ENCODE results near the gene C12orf54.

GRCh38 chr12:48454667-48455066 lies 27.6 kb upstream of the C12orf54 start:
- TF ChIP-seq CEBPB (IDR thresholded peaks at IDR 0.05) (no peak), TAF1 (IDR thresholded peaks at IDR 0.05; ENCODE audit: low read depth) (no peak), EGR1 (IDR thresholded peaks at IDR 0.05) (no peak), EP300 (IDR thresholded peaks at IDR 0.05; ENCODE audit: borderline replicate concordance) (no peak), RAD21 (IDR thresholded peaks at IDR 0.05; ENCODE audit: low read depth) (peak; percentile 70), ZBTB7A (IDR thresholded peaks at IDR 0.05; ENCODE audit: low read depth) (no peak), CREB1 (IDR thresholded peaks at IDR 0.05; ENCODE audit: low read depth) (no peak), YY1 (IDR thresholded peaks at IDR 0.05; ENCODE audit: low read depth) (no peak)
- TF ChIP-seq, protein P1, sequence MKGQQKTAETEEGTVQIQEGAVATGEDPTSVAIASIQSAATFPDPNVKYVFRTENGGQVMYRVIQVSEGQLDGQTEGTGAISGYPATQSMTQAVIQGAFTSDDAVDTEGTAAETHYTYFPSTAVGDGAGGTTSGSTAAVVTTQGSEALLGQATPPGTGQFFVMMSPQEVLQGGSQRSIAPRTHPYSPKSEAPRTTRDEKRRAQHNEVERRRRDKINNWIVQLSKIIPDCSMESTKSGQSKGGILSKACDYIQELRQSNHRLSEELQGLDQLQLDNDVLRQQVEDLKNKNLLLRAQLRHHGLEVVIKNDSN (IDR thresholded peaks at IDR 0.05), result no peak
- TF ChIP-seq, protein P2, sequence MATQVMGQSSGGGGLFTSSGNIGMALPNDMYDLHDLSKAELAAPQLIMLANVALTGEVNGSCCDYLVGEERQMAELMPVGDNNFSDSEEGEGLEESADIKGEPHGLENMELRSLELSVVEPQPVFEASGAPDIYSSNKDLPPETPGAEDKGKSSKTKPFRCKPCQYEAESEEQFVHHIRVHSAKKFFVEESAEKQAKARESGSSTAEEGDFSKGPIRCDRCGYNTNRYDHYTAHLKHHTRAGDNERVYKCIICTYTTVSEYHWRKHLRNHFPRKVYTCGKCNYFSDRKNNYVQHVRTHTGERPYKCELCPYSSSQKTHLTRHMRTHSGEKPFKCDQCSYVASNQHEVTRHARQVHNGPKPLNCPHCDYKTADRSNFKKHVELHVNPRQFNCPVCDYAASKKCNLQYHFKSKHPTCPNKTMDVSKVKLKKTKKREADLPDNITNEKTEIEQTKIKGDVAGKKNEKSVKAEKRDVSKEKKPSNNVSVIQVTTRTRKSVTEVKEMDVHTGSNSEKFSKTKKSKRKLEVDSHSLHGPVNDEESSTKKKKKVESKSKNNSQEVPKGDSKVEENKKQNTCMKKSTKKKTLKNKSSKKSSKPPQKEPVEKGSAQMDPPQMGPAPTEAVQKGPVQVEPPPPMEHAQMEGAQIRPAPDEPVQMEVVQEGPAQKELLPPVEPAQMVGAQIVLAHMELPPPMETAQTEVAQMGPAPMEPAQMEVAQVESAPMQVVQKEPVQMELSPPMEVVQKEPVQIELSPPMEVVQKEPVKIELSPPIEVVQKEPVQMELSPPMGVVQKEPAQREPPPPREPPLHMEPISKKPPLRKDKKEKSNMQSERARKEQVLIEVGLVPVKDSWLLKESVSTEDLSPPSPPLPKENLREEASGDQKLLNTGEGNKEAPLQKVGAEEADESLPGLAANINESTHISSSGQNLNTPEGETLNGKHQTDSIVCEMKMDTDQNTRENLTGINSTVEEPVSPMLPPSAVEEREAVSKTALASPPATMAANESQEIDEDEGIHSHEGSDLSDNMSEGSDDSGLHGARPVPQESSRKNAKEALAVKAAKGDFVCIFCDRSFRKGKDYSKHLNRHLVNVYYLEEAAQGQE (IDR thresholded peaks at IDR 0.05; ENCODE audit: low read depth), result no peak
- TF ChIP-seq, protein P3, sequence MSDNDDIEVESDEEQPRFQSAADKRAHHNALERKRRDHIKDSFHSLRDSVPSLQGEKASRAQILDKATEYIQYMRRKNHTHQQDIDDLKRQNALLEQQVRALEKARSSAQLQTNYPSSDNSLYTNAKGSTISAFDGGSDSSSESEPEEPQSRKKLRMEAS (IDR thresholded peaks at IDR 0.05), result no peak
